ENCODE measurements around the gene RPRD2. TPM values are rescaled to one million over a fixed set of nuclear protein-coding genes. Genes with fewer than 3 reads are reported as not detected.

RPRD2 gene
- total and polyA plus RNA-seq, 2 experiments from 2014 or later: 16.8 to 20.4 TPM

GRCh38 chr1:150410582-150411101 is 46.7 kb downstream of the RPRD2 start:
- Histone ChIP-seq H3K4me2 (no peak overlapping the region), H3K27me3 (ENCODE audit: insufficient read depth) (no peaks in the 10 kb centered on the region), H3K9me2 (ENCODE audit: insufficient read depth) (no peaks in the 10 kb centered on the region), H3K79me2 (replicated peaks; ENCODE audit: insufficient read depth) (peaks cover 92% of the 10 kb centered on the region), H3K36me3 (ENCODE audit: insufficient read depth) (no peaks in the 10 kb centered on the region), H2AFZ (no peak overlapping the region), H4K20me1 (replicated peaks; ENCODE audit: insufficient read depth) (peaks cover 28% of the 10 kb centered on the region), H3K4me3 (no peak overlapping the region), H3K27ac (ENCODE audit: low read depth) (no peak overlapping the region), H3F3A (replicated peaks; ENCODE audit: low read depth) (no peaks in the 10 kb centered on the region), H3K4me1 (ENCODE audit: insufficient read depth) (peaks cover 42% of the 10 kb centered on the region)
- no peaks in the 10 kb centered on the region for H3K9me3 Mint-ChIP-seq
- no peaks in the 10 kb centered on the region for H3K36me3 Mint-ChIP-seq (ENCODE audit: low read depth)
- peaks cover 48% of the 10 kb centered on the region for H3K4me1 Mint-ChIP-seq
- DNase-seq (ENCODE audit: low spot score): no peak
- peak overlapping the region; percentile 74; the same call in 1 of the 2 replicates for H3K27ac Mint-ChIP-seq
- H3K4me3 Mint-ChIP-seq: no peak overlapping the region
- ATAC-seq: peak; percentile 23
- no peak for TF ChIP-seq CREB1 (CRISPR knock-in tag; IDR thresholded peaks at IDR 0.05; ENCODE audit: low read depth)
- no peak for TF ChIP-seq ETS1 (IDR thresholded peaks at IDR 0.05)
- TF ChIP-seq POLR2AphosphoS5 (IDR thresholded peaks at IDR 0.05; ENCODE audit: low read depth): no peak
- TF ChIP-seq EZH2 (IDR thresholded peaks at IDR 0.05; ENCODE audit: low read depth, unreplicated experiment): no peak
- no peak for TF ChIP-seq JUNB (IDR thresholded peaks at IDR 0.05; ENCODE audit: unreplicated experiment)
- TF ChIP-seq NANOG (IDR thresholded peaks at IDR 0.05; ENCODE audit: borderline replicate concordance): no peak
- TF ChIP-seq, protein P1, sequence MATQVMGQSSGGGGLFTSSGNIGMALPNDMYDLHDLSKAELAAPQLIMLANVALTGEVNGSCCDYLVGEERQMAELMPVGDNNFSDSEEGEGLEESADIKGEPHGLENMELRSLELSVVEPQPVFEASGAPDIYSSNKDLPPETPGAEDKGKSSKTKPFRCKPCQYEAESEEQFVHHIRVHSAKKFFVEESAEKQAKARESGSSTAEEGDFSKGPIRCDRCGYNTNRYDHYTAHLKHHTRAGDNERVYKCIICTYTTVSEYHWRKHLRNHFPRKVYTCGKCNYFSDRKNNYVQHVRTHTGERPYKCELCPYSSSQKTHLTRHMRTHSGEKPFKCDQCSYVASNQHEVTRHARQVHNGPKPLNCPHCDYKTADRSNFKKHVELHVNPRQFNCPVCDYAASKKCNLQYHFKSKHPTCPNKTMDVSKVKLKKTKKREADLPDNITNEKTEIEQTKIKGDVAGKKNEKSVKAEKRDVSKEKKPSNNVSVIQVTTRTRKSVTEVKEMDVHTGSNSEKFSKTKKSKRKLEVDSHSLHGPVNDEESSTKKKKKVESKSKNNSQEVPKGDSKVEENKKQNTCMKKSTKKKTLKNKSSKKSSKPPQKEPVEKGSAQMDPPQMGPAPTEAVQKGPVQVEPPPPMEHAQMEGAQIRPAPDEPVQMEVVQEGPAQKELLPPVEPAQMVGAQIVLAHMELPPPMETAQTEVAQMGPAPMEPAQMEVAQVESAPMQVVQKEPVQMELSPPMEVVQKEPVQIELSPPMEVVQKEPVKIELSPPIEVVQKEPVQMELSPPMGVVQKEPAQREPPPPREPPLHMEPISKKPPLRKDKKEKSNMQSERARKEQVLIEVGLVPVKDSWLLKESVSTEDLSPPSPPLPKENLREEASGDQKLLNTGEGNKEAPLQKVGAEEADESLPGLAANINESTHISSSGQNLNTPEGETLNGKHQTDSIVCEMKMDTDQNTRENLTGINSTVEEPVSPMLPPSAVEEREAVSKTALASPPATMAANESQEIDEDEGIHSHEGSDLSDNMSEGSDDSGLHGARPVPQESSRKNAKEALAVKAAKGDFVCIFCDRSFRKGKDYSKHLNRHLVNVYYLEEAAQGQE (IDR thresholded peaks at IDR 0.05; ENCODE audit: unreplicated experiment): no peak
- TF ChIP-seq, protein P2, sequence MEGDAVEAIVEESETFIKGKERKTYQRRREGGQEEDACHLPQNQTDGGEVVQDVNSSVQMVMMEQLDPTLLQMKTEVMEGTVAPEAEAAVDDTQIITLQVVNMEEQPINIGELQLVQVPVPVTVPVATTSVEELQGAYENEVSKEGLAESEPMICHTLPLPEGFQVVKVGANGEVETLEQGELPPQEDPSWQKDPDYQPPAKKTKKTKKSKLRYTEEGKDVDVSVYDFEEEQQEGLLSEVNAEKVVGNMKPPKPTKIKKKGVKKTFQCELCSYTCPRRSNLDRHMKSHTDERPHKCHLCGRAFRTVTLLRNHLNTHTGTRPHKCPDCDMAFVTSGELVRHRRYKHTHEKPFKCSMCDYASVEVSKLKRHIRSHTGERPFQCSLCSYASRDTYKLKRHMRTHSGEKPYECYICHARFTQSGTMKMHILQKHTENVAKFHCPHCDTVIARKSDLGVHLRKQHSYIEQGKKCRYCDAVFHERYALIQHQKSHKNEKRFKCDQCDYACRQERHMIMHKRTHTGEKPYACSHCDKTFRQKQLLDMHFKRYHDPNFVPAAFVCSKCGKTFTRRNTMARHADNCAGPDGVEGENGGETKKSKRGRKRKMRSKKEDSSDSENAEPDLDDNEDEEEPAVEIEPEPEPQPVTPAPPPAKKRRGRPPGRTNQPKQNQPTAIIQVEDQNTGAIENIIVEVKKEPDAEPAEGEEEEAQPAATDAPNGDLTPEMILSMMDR (conservative IDR thresholded peaks at IDR 0.05; ENCODE audit: low read depth in 2 of 2): no peak
- H3K27me3 Mint-ChIP-seq (ENCODE audit: insufficient read depth, low read depth, poor library complexity): no peaks in the 10 kb centered on the region

GRCh38 chr1:150414592-150414991 is 50.6 kb downstream of the RPRD2 start:
- peaks cover 74% of the 10 kb centered on the region for H3K79me2 ChIP-seq (replicated peaks; ENCODE audit: insufficient read depth)
- H4K20me1 ChIP-seq (replicated peaks; ENCODE audit: insufficient read depth): peaks cover 15% of the 10 kb centered on the region
- no peak overlapping the region for H3K4me2 ChIP-seq
- H2AFZ ChIP-seq: no peak overlapping the region
- no peaks in the 10 kb centered on the region for H3F3A ChIP-seq (replicated peaks; ENCODE audit: low read depth)
- no peak overlapping the region for H3K4me3 Mint-ChIP-seq
- H3K27me3 ChIP-seq (ENCODE audit: insufficient read depth): no peaks in the 10 kb centered on the region
- peaks cover 8% of the 10 kb centered on the region; the same call in 1 of the 2 replicates for H3K4me1 ChIP-seq (ENCODE audit: insufficient read depth)
- H3K9me3 Mint-ChIP-seq: no peaks in the 10 kb centered on the region
- no peaks in the 10 kb centered on the region; the same call in 1 of the 2 replicates for H3K36me3 ChIP-seq (ENCODE audit: insufficient read depth)
- H3K4me3 ChIP-seq: no peak overlapping the region
- 0 out of 2 replicates have a peak overlapping the region, but pooled peaks have one; percentile 11 for H3K27ac ChIP-seq (ENCODE audit: low read depth)
- ATAC-seq: no peak
- H3K36me3 Mint-ChIP-seq (ENCODE audit: low read depth): peaks cover 8% of the 10 kb centered on the region
- no peaks in the 10 kb centered on the region for H3K9me2 ChIP-seq (ENCODE audit: insufficient read depth)
- H3K27ac Mint-ChIP-seq: no peak overlapping the region
- DNase-seq (ENCODE audit: low spot score): no peak
- H3K27me3 Mint-ChIP-seq (ENCODE audit: insufficient read depth, low read depth, poor library complexity): no peaks in the 10 kb centered on the region
- H3K4me1 Mint-ChIP-seq: peaks cover 14% of the 10 kb centered on the region
- no peak for TF ChIP-seq EZH2phosphoT487 (IDR thresholded peaks at IDR 0.05; ENCODE audit: unreplicated experiment)
- TF ChIP-seq STAT1 (IDR thresholded peaks at IDR 0.05; ENCODE audit: unreplicated experiment): no peak
- TF ChIP-seq ETS1 (IDR thresholded peaks at IDR 0.05): no peak
- TF ChIP-seq ZNF114 (CRISPR knock-in tag; IDR thresholded peaks at IDR 0.05): no peak
- TF ChIP-seq NANOG (IDR thresholded peaks at IDR 0.05; ENCODE audit: borderline replicate concordance): no peak
- TF ChIP-seq CREB1 (CRISPR knock-in tag; IDR thresholded peaks at IDR 0.05; ENCODE audit: low read depth): no peak
- TF ChIP-seq, protein P2 (conservative IDR thresholded peaks at IDR 0.05; ENCODE audit: low read depth in 2 of 2): no peak
